H1 (cell line): ENCODE measurements around the gene FGL2. TPM values are rescaled to one million over a fixed set of nuclear protein-coding genes. Genes with fewer than 3 reads are reported as not detected.

Source experiments
- ASH2L ChIP-seq: fragments of 200-600, 300-600 bp; sonication (generic); IDR thresholded peaks from one replicate; pipeline ENCODE4 v1.7.1; 2017; ENCODE audit warnings: low read length
- CBX5 ChIP-seq: fragments of 300-800, 300-1000 bp; sonication (generic); IDR thresholded peaks from 2 replicates; pipeline ENCODE4 v1.7.1; 2016; ENCODE audit warnings: antibody characterized with exemption, low read length, low read depth
- CBX8 ChIP-seq: fragments of 300-800, 300-1000 bp; sonication (generic); IDR thresholded peaks from 2 replicates; pipeline ENCODE4 v1.7.1; 2016; ENCODE audit warnings: low read depth, low read length, borderline replicate concordance
- CHD7 ChIP-seq: fragments of 300-600 bp; sonication (generic); IDR thresholded peaks from 2 replicates; pipeline ENCODE4 v1.7.1; 2012; ENCODE audit warnings: low read length, moderate library complexity, mild to moderate bottlenecking, inconsistent platforms; ENCODE audit not compliant: insufficient replicate concordance
- HDAC2 ChIP-seq, 2 experiments: fragments of 300-600 bp in 1 of 2; sonication (generic) in 1 of 2; IDR thresholded peaks; 2 replicates each; pipeline ENCODE4 v1.6.1; 2011 to 2012; ENCODE audit warnings: low read depth in 2 of 2, low read length in 2 of 2, mild to moderate bottlenecking in 2 of 2, moderate library complexity in 2 of 2, borderline replicate concordance in 1 of 2, inconsistent platforms in 1 of 2
- POLR2AphosphoS5 ChIP-seq: IDR thresholded peaks from 2 replicates; pipeline ENCODE4 v1.6.1; 2011; ENCODE audit warnings: low read depth, low read length
- RXRA ChIP-seq: IDR thresholded peaks from 2 replicates; pipeline ENCODE4 v1.6.1; 2011; ENCODE audit warnings: low read depth, mild to moderate bottlenecking, low read length, moderate library complexity; ENCODE audit not compliant: insufficient read depth
- TEAD4 ChIP-seq: IDR thresholded peaks from 2 replicates; pipeline ENCODE4 v1.6.1; 2012; ENCODE audit warnings: low read depth, low read length, inconsistent platforms, mixed read lengths
- ZNF274 ChIP-seq: IDR thresholded peaks from 2 replicates; pipeline ENCODE4 v1.7.0; 2012; ENCODE audit warnings: low read length, borderline replicate concordance; ENCODE audit errors: extremely low read depth
- polyA plus RNA-seq, 7 experiments: library from polyadenylated mRNA; depleted of rRNA in 3 of 7; stranded (reverse) in 5 of 7; unstranded in 2 of 7; fragments of >200 nt in 5 of 7; fragments of 200-250 nt in 2 of 7; gene quantifications; 1 replicate in 5 of 7; 2 replicates in 1 of 7; 4 replicates in 1 of 7; pipeline versions ENCODE4 v1.2.1 to v1.2.3, GENCODE V29; 2011 to 2013; ENCODE audit warnings: missing spikeins in 2 of 7, mixed read lengths in 2 of 7
- total RNA-seq: library from RNA; stranded (reverse); fragmentation: NEBNext Ultra II Directional; extraction: Animal tissue kit (Norgen Biotek cat#: 25700); gene quantifications from 2 replicates; pipeline ENCODE4 v1.2.1, GENCODE V29; 2021

The FGL2 gene
- total and polyA plus RNA-seq, 2 of the 8 experiments (the other 6 are each of a cell fraction or from before 2014, with no cell fraction given), result not detected

- TF ChIP-seq CHD7 (no peak), POLR2AphosphoS5 (no peak), TEAD4 (no peak), CBX8 (no peak), ZNF274 (no peak), HDAC2 (IDR thresholded peaks at IDR 0.05; ENCODE audit: borderline replicate concordance in 1 of 2, low read depth in 2 of 2, low read length in 2 of 2) (no peak), CBX5 (no peak), RXRA (no peak), ASH2L (no peak)
- TF ChIP-seq, all 59 proteins: peak for 0
Measured at GRCh38 chr7:77222819-77223218, 23.2 kb upstream of the FGL2 start (continued).
